ENCODE data around the gene SLTM.
"Not testable (repeated sequence)": the region's sequence is repeated elsewhere in the genome, so short reads cannot be mapped to it uniquely, and the experiment has no call there.

The SLTM gene

DNA sequence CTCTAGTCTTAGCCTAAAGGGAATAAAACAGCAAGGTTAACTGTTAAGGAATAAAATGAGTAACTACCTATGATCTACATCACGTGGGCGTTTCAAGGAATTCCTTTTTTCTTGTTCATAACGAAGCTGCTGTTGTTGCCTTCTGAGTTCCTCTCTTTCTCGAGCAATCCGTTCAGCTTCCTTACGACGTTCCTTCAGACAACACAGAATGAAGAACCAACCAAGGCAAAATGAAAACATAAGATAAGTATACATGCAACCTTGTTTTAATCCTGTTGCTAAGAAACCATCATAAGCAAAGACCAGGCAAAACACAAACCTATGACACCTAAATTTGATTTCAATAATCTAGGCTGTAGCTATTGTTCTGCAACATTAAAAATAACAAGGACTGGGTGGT is 44.1 kb downstream of the SLTM start:
- Histone ChIP-seq H3K4me1 (no peaks in the 10 kb centered on the region), H3K36me3 (peaks cover 87% of the 10 kb centered on the region), H3K4me3 (ENCODE audit: low read depth, low read length) (no peak overlapping the region), H3K27me3 (no peaks in the 10 kb centered on the region), H3K9me3 (no peaks in the 10 kb centered on the region)
- DNase-seq = no peak
- TF ChIP-seq, protein P1, sequence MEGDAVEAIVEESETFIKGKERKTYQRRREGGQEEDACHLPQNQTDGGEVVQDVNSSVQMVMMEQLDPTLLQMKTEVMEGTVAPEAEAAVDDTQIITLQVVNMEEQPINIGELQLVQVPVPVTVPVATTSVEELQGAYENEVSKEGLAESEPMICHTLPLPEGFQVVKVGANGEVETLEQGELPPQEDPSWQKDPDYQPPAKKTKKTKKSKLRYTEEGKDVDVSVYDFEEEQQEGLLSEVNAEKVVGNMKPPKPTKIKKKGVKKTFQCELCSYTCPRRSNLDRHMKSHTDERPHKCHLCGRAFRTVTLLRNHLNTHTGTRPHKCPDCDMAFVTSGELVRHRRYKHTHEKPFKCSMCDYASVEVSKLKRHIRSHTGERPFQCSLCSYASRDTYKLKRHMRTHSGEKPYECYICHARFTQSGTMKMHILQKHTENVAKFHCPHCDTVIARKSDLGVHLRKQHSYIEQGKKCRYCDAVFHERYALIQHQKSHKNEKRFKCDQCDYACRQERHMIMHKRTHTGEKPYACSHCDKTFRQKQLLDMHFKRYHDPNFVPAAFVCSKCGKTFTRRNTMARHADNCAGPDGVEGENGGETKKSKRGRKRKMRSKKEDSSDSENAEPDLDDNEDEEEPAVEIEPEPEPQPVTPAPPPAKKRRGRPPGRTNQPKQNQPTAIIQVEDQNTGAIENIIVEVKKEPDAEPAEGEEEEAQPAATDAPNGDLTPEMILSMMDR (IDR thresholded peaks at IDR 0.05; ENCODE audit: low read depth, low read length) = no peak

GRCh38 chr15:58886921-58887320 is 46.6 kb downstream of the SLTM start:
- TF ChIP-seq, protein P1 (IDR thresholded peaks at IDR 0.05; ENCODE audit: low read depth, low read length) = no peak
- H3K9me3 ChIP-seq = no peaks in the 10 kb centered on the region
- H3K27me3 ChIP-seq = no peaks in the 10 kb centered on the region
- DNase-seq = no peak
- H3K4me3 ChIP-seq (ENCODE audit: low read depth, low read length) = no peak overlapping the region
- H3K4me1 ChIP-seq = no peaks in the 10 kb centered on the region
- H3K36me3 ChIP-seq = peaks cover 86% of the 10 kb centered on the region

GRCh38 chr15:58883926-58884325 is 49.6 kb downstream of the SLTM start:
- H3K4me1 ChIP-seq; H3K9me3 ChIP-seq; H3K4me3 ChIP-seq (ENCODE audit: low read depth, low read length); DNase-seq; H3K27me3 ChIP-seq: not testable (repeated sequence)
- peaks cover 93% of the 10 kb centered on the region for H3K36me3 ChIP-seq

- Histone ChIP-seq H3K4me1 (no peaks in the 10 kb centered on the region), H3K36me3 (peaks cover 93% of the 10 kb centered on the region), H3K4me3 (ENCODE audit: low read depth, low read length) (no peak overlapping the region), H3K27me3 (no peaks in the 10 kb centered on the region), H3K9me3 (no peaks in the 10 kb centered on the region)
- TF ChIP-seq, protein P1 (IDR thresholded peaks at IDR 0.05; ENCODE audit: low read depth, low read length) = no peak
- no peak for DNase-seq
These were observed 51.2 kb downstream of the SLTM start for GRCh38 chr15:58882243-58882642.

DNA sequence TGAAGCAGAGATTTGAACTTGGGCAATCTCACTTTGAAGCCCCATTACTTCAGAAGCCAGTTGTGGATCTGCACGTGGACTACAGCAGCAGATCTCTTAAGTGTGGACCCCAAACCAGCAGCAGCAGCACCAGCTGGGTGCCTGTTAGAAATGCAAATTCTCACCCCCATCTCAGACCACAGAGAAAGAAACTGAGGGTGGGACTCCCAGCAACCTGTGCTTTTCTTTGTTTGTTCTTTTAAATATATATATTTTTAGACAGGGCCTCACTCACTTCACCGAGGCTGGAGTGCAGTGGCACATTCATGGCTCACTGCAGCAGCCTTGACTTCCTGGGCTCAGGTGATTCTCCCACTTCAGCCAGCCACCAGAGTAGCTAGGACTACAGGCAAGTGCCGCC is 53.2 kb downstream of the SLTM start:
- Histone ChIP-seq H3K4me3 (ENCODE audit: low read depth, low read length) (no peak overlapping the region), H3K4me1 (no peaks in the 10 kb centered on the region), H3K36me3 (peaks cover 79% of the 10 kb centered on the region), H3K9me3 (no peaks in the 10 kb centered on the region), H3K27me3 (no peaks in the 10 kb centered on the region)
- no peak for DNase-seq
- TF ChIP-seq, protein P1 (IDR thresholded peaks at IDR 0.05; ENCODE audit: low read depth, low read length) = no peak

DNA sequence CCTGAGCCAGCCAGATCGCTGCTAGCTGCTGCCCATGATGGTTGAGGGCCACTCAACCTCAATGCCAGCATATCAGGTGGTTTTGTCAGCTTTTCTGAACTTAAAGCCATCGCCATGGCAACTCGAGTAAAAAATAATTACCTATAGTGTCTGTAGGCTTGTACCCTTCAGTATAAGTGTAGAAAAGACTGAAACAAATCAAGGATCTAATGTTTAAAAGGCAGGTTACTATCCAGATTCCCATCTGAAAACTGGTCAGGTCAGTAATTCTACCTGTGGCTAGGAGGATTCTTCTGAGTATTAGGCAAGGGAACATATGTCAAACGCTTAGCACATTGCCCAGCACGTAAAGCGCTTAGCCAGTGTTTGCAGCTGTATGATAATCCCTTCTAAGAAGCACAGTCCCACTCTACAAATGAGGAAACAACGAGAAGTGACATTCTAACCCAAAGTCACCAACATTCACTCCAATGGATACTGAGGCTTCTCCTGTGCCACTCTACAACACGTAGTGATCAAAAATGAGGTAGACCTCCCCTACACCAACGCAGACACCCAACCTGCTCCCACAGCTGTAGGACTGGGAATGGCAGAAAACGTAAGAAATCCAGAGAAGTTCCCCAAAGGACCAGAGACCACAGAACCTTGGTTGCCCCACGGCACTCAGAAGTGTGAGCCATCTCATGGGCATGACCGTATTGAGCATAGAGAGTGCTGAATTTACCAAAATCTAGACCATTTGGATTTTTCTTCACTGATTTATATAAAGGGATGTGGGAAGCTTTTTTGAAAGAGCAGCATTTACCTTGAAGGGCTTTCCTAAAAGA is 55.3 kb downstream of the SLTM start:
- H3K4me1 ChIP-seq = no peaks in the 10 kb centered on the region
- H3K27me3 ChIP-seq = no peaks in the 10 kb centered on the region
- no peak for DNase-seq
- H3K9me3 ChIP-seq = no peaks in the 10 kb centered on the region
- H3K36me3 ChIP-seq = peaks cover 57% of the 10 kb centered on the region
- TF ChIP-seq, protein P1 (IDR thresholded peaks at IDR 0.05; ENCODE audit: low read depth, low read length) = no peak
- H3K4me3 ChIP-seq (ENCODE audit: low read depth, low read length) = no peak overlapping the region

All from BE2C (cell line).